Measurements from ENCODE around the gene FOXP2.

FOXP2 gene

DNA sequence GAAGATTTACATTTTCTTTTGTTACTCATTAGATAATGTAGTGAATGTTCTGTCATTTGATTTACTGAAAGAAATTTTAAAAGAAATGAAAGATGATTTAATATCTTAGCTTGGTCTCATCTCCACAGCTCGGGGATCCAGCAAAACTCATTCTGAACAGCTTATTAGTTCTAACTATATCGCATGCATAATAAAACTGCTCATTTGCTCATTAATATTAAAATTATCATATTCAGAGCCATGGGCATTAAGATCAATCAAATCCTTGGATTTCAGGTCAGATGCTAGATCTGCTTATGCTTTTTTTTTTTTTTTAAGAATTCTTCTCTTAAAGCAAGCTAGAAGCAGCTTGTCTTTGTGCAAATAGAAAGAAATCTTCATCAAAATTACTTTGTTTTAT, 246.1 kb downstream of the FOXP2 start:
- Histone ChIP-seq H3K4me1 (ENCODE audit: control insufficient read depth, insufficient read depth, low read length) (peaks cover 24% of the 10 kb centered on the region), H3K4me3 (ENCODE audit: low read depth, low read length) (no peak overlapping the region), H3K27ac (ENCODE audit: extremely low read depth, low read depth, low read length) (no peak overlapping the region), H3K36me3 (ENCODE audit: control insufficient read depth in 2 of 2, insufficient read depth in 1 of 2, low read length in 2 of 2) (no peaks in the 10 kb centered on the region), H3K9me3 (ENCODE audit: control insufficient read depth, insufficient read depth, low read depth, low read length) (no peaks in the 10 kb centered on the region)
- ChIA-PET POLR2A (interaction anchor here (0.9 kb wide), 1 partner anchor 245 kb away, joined by 12 read pairs; no protein-coding TSS in a partner anchor), CTCF (interaction anchor here (0.5 to 4.6 kb wide), 6 partner anchors 233 to 1551 kb away, joined by 3 to 39 read pairs (median 3); no protein-coding TSS in a partner anchor)
- TF ChIP-seq ZFP69B (tag by site-specific recombination; IDR thresholded peaks at IDR 0.05) (no peak), BCL11B (tag by site-specific recombination; IDR thresholded peaks at IDR 0.05; ENCODE audit: low read depth) (no peak)

- H3K4me1 ChIP-seq (ENCODE audit: control insufficient read depth, insufficient read depth, low read length): peaks cover 19% of the 10 kb centered on the region
- CTCF ChIA-PET: interaction anchor here (0.6 to 4.6 kb wide), 5 partner anchors 31 to 574 kb away, joined by 3 to 39 read pairs (median 3); no protein-coding TSS in a partner anchor
- POLR2A ChIA-PET: no interaction called here
Measured at GRCh38 chr7:114662002-114662677, 247.5 kb downstream of the FOXP2 start.

GRCh38 chr7:114663502-114663901, 248.9 kb downstream of the FOXP2 start:
- H3K27ac ChIP-seq (ENCODE audit: extremely low read depth, low read depth, low read length): no peak overlapping the region
- POLR2A ChIA-PET: no interaction called here
- no peaks in the 10 kb centered on the region for H3K9me3 ChIP-seq (ENCODE audit: control insufficient read depth, insufficient read depth, low read depth, low read length)
- no peaks in the 10 kb centered on the region for H3K36me3 ChIP-seq (ENCODE audit: control insufficient read depth in 2 of 2, insufficient read depth in 1 of 2, low read length in 2 of 2)
- H3K4me1 ChIP-seq (ENCODE audit: control insufficient read depth, insufficient read depth, low read length): peaks cover 19% of the 10 kb centered on the region
- H3K4me3 ChIP-seq (ENCODE audit: low read depth, low read length): no peak overlapping the region
- CTCF ChIA-PET: interaction anchor here (0.6 to 4.6 kb wide), 18 partner anchors 10 to 1190 kb away, joined by 3 to 39 read pairs (median 4); no protein-coding TSS in a partner anchor
- TF ChIP-seq ZNF791 (tag by site-specific recombination; IDR thresholded peaks at IDR 0.05) (no peak), ZNF664 (tag by site-specific recombination; IDR thresholded peaks at IDR 0.05) (0 out of 2 replicates have a peak, but pooled peaks have one; percentile 16), ZNF248 (tag by site-specific recombination; IDR thresholded peaks at IDR 0.05) (no peak), ZNF701 (tag by site-specific recombination; IDR thresholded peaks at IDR 0.05) (no peak), ZNF514 (tag by site-specific recombination; IDR thresholded peaks at IDR 0.05) (no peak), ZNF19 (tag by site-specific recombination; IDR thresholded peaks at IDR 0.05; ENCODE audit: low read depth) (no peak), KLF9 (tag by site-specific recombination; IDR thresholded peaks at IDR 0.05; ENCODE audit: low read depth) (no peak), REST (tag by site-specific recombination; IDR thresholded peaks at IDR 0.05) (0 out of 2 replicates have a peak, but pooled peaks have one; percentile 11), HIC1 (tag by site-specific recombination; IDR thresholded peaks at IDR 0.05) (no peak), ZNF362 (tag by site-specific recombination; IDR thresholded peaks at IDR 0.05) (no peak)
- TF ChIP-seq, protein P1, sequence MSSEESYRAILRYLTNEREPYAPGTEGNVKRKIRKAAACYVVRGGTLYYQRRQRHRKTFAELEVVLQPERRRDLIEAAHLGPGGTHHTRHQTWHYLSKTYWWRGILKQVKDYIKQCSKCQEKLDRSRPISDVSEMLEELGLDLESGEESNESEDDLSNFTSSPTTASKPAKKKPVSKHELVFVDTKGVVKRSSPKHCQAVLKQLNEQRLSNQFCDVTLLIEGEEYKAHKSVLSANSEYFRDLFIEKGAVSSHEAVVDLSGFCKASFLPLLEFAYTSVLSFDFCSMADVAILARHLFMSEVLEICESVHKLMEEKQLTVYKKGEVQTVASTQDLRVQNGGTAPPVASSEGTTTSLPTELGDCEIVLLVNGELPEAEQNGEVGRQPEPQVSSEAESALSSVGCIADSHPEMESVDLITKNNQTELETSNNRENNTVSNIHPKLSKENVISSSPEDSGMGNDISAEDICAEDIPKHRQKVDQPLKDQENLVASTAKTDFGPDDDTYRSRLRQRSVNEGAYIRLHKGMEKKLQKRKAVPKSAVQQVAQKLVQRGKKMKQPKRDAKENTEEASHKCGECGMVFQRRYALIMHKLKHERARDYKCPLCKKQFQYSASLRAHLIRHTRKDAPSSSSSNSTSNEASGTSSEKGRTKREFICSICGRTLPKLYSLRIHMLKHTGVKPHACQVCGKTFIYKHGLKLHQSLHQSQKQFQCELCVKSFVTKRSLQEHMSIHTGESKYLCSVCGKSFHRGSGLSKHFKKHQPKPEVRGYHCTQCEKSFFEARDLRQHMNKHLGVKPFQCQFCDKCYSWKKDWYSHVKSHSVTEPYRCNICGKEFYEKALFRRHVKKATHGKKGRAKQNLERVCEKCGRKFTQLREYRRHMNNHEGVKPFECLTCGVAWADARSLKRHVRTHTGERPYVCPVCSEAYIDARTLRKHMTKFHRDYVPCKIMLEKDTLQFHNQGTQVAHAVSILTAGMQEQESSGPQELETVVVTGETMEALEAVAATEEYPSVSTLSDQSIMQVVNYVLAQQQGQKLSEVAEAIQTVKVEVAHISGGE (tag by site-specific recombination; conservative IDR thresholded peaks at IDR 0.05; ENCODE audit: low read depth): no peak
- TF ChIP-seq, protein P2, sequence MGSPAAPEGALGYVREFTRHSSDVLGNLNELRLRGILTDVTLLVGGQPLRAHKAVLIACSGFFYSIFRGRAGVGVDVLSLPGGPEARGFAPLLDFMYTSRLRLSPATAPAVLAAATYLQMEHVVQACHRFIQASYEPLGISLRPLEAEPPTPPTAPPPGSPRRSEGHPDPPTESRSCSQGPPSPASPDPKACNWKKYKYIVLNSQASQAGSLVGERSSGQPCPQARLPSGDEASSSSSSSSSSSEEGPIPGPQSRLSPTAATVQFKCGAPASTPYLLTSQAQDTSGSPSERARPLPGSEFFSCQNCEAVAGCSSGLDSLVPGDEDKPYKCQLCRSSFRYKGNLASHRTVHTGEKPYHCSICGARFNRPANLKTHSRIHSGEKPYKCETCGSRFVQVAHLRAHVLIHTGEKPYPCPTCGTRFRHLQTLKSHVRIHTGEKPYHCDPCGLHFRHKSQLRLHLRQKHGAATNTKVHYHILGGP (tag by site-specific recombination; IDR thresholded peaks at IDR 0.05): no peak
- TF ChIP-seq, protein P3, sequence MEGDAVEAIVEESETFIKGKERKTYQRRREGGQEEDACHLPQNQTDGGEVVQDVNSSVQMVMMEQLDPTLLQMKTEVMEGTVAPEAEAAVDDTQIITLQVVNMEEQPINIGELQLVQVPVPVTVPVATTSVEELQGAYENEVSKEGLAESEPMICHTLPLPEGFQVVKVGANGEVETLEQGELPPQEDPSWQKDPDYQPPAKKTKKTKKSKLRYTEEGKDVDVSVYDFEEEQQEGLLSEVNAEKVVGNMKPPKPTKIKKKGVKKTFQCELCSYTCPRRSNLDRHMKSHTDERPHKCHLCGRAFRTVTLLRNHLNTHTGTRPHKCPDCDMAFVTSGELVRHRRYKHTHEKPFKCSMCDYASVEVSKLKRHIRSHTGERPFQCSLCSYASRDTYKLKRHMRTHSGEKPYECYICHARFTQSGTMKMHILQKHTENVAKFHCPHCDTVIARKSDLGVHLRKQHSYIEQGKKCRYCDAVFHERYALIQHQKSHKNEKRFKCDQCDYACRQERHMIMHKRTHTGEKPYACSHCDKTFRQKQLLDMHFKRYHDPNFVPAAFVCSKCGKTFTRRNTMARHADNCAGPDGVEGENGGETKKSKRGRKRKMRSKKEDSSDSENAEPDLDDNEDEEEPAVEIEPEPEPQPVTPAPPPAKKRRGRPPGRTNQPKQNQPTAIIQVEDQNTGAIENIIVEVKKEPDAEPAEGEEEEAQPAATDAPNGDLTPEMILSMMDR (tag by site-specific recombination; IDR thresholded peaks at IDR 0.05): peak; percentile 46; the same call in 1 of the 2 replicates

More at GRCh38 chr7:114662002-114662677, 247.5 kb downstream of the FOXP2 start:
- no peak for TF ChIP-seq ZNF146 (tag by site-specific recombination; IDR thresholded peaks at IDR 0.05)
- H3K9me3 ChIP-seq (ENCODE audit: control insufficient read depth, insufficient read depth, low read depth, low read length): no peaks in the 10 kb centered on the region
- H3K27ac ChIP-seq (ENCODE audit: extremely low read depth, low read depth, low read length): no peak overlapping the region
- H3K4me3 ChIP-seq (ENCODE audit: low read depth, low read length): no peak overlapping the region
- no peaks in the 10 kb centered on the region for H3K36me3 ChIP-seq (ENCODE audit: control insufficient read depth in 2 of 2, insufficient read depth in 1 of 2, low read length in 2 of 2)

Data from HEK293 (cell line).